DMS53 (cell line): Measurements from ENCODE around the gene SNX32.

Experiments used
- DNase-seq: peaks from one replicate; lab custom pipeline; 2025; lab: John Stamatoyannopoulos, UW

SNX32 gene

GRCh38 chr11:65797711-65798110 lies 36.1 kb upstream of the SNX32 start:
- no peak for DNase-seq

GRCh38 chr11:65798882-65799281 lies 34.9 kb upstream of the SNX32 start:
- no peak for DNase-seq

GRCh38 chr11:65801153-65801987 lies 32.4 kb upstream of the SNX32 start:
- DNase-seq = no peak

GRCh38 chr11:65802841-65803240 lies 30.9 kb upstream of the SNX32 start:
- no peak for DNase-seq

GRCh38 chr11:65803797-65804492 lies 29.8 kb upstream of the SNX32 start:
- no peak for DNase-seq

GRCh38 chr11:65806979-65807378 lies 26.8 kb upstream of the SNX32 start:
- DNase-seq = no peak

- no peak for DNase-seq
These were observed 24.9 kb upstream of the SNX32 start for GRCh38 chr11:65808744-65809341.

GRCh38 chr11:65809496-65809895 lies 24.3 kb upstream of the SNX32 start:
- DNase-seq = no peak

- DNase-seq = no peak
These were observed 23.5 kb upstream of the SNX32 start for GRCh38 chr11:65810046-65810868.

- DNase-seq = no peak
These were observed 21.8 kb upstream of the SNX32 start for GRCh38 chr11:65811764-65812475.

- DNase-seq = no peak
These were observed 19.4 kb upstream of the SNX32 start for GRCh38 chr11:65814131-65814985.

GRCh38 chr11:65814986-65815565 lies 18.7 kb upstream of the SNX32 start:
- DNase-seq = no peak

GRCh38 chr11:65816696-65817095 lies 17.1 kb upstream of the SNX32 start:
- no peak for DNase-seq

- DNase-seq = no peak
These were observed 16.4 kb upstream of the SNX32 start for GRCh38 chr11:65817312-65817834.

GRCh38 chr11:65817835-65818680 lies 15.7 kb upstream of the SNX32 start:
- peak; percentile 93 for DNase-seq

GRCh38 chr11:65821107-65821506 lies 12.7 kb upstream of the SNX32 start:
- no peak for DNase-seq

GRCh38 chr11:65822776-65823528 lies 10.8 kb upstream of the SNX32 start:
- DNase-seq = no peak
